ENCODE results near the gene MEMO1.
"Not testable (repeated sequence)": the region's sequence is repeated elsewhere in the genome, so short reads cannot be mapped to it uniquely, and the experiment has no call there.

MEMO1 gene

DNA sequence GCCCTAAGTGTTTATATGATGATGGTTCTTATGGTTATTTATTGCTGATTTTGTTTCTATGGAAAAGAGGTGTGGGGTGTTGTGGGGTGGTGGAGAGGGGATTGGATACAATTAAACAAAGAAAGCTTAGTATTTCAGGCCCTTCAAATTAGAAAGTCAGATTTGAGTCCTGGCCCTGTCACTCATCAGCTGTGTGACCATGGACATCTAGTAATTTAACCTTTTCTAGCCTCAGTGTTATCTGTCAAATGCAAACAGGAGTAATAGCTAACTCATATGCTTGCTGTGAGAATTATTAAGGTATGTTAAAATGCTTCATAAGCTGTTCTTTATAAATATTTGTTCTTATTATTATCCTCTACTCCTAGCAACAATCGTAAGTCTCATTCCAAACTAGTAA is 2.1 kb upstream of the MEMO1 start:
- Histone ChIP-seq H3F3A (ENCODE audit: control insufficient read depth, insufficient read depth) (peaks cover 8% of the 10 kb centered on the region), H3K79me2 (ENCODE audit: control insufficient read depth, low read length) (peaks cover 28% of the 10 kb centered on the region), H3K27me3 (ENCODE audit: control insufficient read depth, low read length) (no peaks in the 10 kb centered on the region), H3K4me3 (ENCODE audit: low read length) (no peak overlapping the region), H3K36me3 (ENCODE audit: control insufficient read depth, low read length) (peaks cover 16% of the 10 kb centered on the region; the same call in 1 of the 2 replicates), H3K4me1 (ENCODE audit: control insufficient read depth, low read length) (peaks cover 21% of the 10 kb centered on the region), H3K4me2 (ENCODE audit: low read length) (no peak overlapping the region), H3K9me3 (ENCODE audit: control insufficient read depth, insufficient read depth, low read length) (no peaks in the 10 kb centered on the region), H4K20me1 (ENCODE audit: control insufficient read depth, insufficient read depth, low read depth, low read length) (peaks cover 11% of the 10 kb centered on the region; the same call in 1 of the 2 replicates), H3K9me2 (replicated peaks; ENCODE audit: control insufficient read depth, low read length) (no peaks in the 10 kb centered on the region), H3K27ac (ENCODE audit: low read depth, low read length) (no peak overlapping the region)
- no peak for TF ChIP-seq CTCF (IDR thresholded peaks at IDR 0.05; ENCODE audit: low read depth, low read length, poor library complexity, severe bottlenecking)
- TF ChIP-seq EZH2phosphoT487 (IDR thresholded peaks at IDR 0.05; ENCODE audit: borderline replicate concordance, low read length), result no peak

DNA sequence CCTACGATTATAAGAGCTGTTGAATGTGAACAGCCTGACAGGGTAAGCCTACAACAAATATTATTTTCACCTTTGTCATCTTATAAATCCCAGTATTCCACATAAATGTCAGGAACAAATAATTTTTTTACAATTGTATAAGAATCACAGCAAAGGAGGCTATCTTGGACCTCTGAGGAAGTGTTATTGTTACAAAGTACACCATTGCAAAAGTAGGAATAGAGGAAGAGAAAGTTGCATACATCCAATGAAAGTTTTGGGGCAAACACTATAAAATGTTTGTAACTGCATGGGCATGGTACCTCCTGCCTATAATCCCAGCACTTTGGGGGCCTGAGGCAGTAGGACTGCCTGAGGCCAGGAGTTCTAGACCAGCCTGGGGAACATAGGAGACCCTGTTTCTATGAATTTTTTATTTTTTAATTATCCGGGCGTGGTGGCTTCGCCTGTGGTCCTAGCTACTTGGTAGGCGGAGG is 715 bp upstream of the MEMO1 start:
- peaks cover 12% of the 10 kb centered on the region; the same call in 1 of the 2 replicates for H3K36me3 ChIP-seq (ENCODE audit: control insufficient read depth, low read length)
- peaks cover 16% of the 10 kb centered on the region; the same call in 1 of the 2 replicates for H4K20me1 ChIP-seq (ENCODE audit: control insufficient read depth, insufficient read depth, low read depth, low read length)
- H3K4me1 ChIP-seq (ENCODE audit: control insufficient read depth, low read length), result peaks cover 30% of the 10 kb centered on the region
- peak overlapping the region; percentile 93 for H3K27ac ChIP-seq (ENCODE audit: low read depth, low read length)
- peaks cover 8% of the 10 kb centered on the region for H3F3A ChIP-seq (ENCODE audit: control insufficient read depth, insufficient read depth)
- H3K4me2 ChIP-seq (ENCODE audit: low read length), result peak overlapping the region; percentile 69
- TF ChIP-seq EZH2phosphoT487 (IDR thresholded peaks at IDR 0.05; ENCODE audit: borderline replicate concordance, low read length) (no peak), CTCF (IDR thresholded peaks at IDR 0.05; ENCODE audit: low read depth, low read length, poor library complexity, severe bottlenecking) (no peak)
- peaks cover 41% of the 10 kb centered on the region for H3K79me2 ChIP-seq (ENCODE audit: control insufficient read depth, low read length)
- no peaks in the 10 kb centered on the region for H3K27me3 ChIP-seq (ENCODE audit: control insufficient read depth, low read length)
- H3K9me2 ChIP-seq (replicated peaks; ENCODE audit: control insufficient read depth, low read length), result no peaks in the 10 kb centered on the region
- H3K4me3 ChIP-seq (ENCODE audit: low read length), result peak overlapping the region; percentile 76
- no peaks in the 10 kb centered on the region for H3K9me3 ChIP-seq (ENCODE audit: control insufficient read depth, insufficient read depth, low read length)

- not testable (repeated sequence) for H3K9me3 ChIP-seq (ENCODE audit: control insufficient read depth, insufficient read depth, low read length); H3F3A ChIP-seq (ENCODE audit: control insufficient read depth, insufficient read depth); H3K4me2 ChIP-seq (ENCODE audit: low read length); H3K27me3 ChIP-seq (ENCODE audit: control insufficient read depth, low read length); H3K9me2 ChIP-seq (replicated peaks; ENCODE audit: control insufficient read depth, low read length)
- Histone ChIP-seq H3K36me3 (ENCODE audit: control insufficient read depth, low read length) (peaks cover 21% of the 10 kb centered on the region; the same call in 1 of the 2 replicates), H3K79me2 (ENCODE audit: control insufficient read depth, low read length) (peaks cover 54% of the 10 kb centered on the region), H3K4me1 (ENCODE audit: control insufficient read depth, low read length) (peaks cover 38% of the 10 kb centered on the region), H4K20me1 (ENCODE audit: control insufficient read depth, insufficient read depth, low read depth, low read length) (peaks cover 24% of the 10 kb centered on the region), H3K27ac (ENCODE audit: low read depth, low read length) (peak overlapping the region; percentile 93), H3K4me3 (ENCODE audit: low read length) (peak overlapping the region; percentile 59)
Measured at GRCh38 chr2:32010280-32010669, 533 bp downstream of the MEMO1 start.

DNA sequence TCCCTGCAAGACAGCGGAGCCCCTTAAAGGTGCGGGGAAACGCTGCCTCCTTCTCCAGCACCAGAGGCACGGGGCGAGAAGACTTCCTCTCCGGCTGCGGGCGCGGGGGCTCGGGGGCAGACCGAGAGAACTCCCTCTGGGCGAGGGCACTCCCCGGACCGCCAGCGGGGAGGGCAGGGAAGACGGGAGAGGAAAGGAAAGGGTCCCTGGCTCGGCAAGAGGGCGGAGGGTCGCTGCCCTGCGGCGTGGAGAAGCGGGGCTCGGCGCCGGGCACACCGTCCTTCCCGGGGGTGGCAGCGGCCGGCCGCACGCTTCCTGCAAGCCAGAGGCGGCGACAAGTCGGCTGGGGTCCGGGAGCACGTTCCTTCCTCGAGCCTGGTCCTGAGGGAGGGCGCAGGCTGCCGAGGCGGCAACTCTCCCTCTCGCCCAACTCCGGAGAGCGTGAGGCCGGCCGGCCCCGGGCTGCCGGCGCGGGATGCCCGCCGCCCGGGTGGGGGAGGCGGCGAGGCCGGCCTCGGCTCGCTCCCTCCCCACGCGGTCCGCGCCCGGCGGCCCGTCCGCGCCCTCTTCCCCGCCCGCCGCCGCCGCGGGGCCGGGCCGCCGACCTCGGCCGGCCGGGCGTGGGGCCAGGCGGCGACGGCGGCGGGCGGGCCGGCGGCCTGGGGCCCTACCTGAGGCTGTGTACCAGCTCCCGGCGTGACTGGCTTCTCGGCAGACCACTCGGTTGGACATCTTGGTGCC is 1.1 kb downstream of the MEMO1 start:
- no peaks in the 10 kb centered on the region for H3K27me3 ChIP-seq (ENCODE audit: control insufficient read depth, low read length)
- H3K36me3 ChIP-seq (ENCODE audit: control insufficient read depth, low read length), result peaks cover 22% of the 10 kb centered on the region; the same call in 1 of the 2 replicates
- peaks cover 38% of the 10 kb centered on the region for H3K4me1 ChIP-seq (ENCODE audit: control insufficient read depth, low read length)
- peak overlapping the region; percentile 93 for H3K27ac ChIP-seq (ENCODE audit: low read depth, low read length)
- peaks cover 24% of the 10 kb centered on the region for H4K20me1 ChIP-seq (ENCODE audit: control insufficient read depth, insufficient read depth, low read depth, low read length)
- no peaks in the 10 kb centered on the region for H3K9me2 ChIP-seq (replicated peaks; ENCODE audit: control insufficient read depth, low read length)
- no peaks in the 10 kb centered on the region for H3K9me3 ChIP-seq (ENCODE audit: control insufficient read depth, insufficient read depth, low read length)
- peaks cover 60% of the 10 kb centered on the region for H3K79me2 ChIP-seq (ENCODE audit: control insufficient read depth, low read length)
- no peak for TF ChIP-seq CTCF (IDR thresholded peaks at IDR 0.05; ENCODE audit: low read depth, low read length, poor library complexity, severe bottlenecking)
- no peak for TF ChIP-seq EZH2phosphoT487 (IDR thresholded peaks at IDR 0.05; ENCODE audit: borderline replicate concordance, low read length)
- peak overlapping the region; percentile 97 for H3K4me2 ChIP-seq (ENCODE audit: low read length)
- peaks cover 6% of the 10 kb centered on the region for H3F3A ChIP-seq (ENCODE audit: control insufficient read depth, insufficient read depth)
- peak overlapping the region; percentile 98 for H3K4me3 ChIP-seq (ENCODE audit: low read length)
